Measurements from ENCODE around the gene SAMM50. TPM values are rescaled to one million over a fixed set of nuclear protein-coding genes. Genes with fewer than 3 reads are reported as not detected.

The SAMM50 gene
- total and polyA plus RNA-seq, 4 donors, result 39.3 to 70.1 (median 53.3) TPM

DNA sequence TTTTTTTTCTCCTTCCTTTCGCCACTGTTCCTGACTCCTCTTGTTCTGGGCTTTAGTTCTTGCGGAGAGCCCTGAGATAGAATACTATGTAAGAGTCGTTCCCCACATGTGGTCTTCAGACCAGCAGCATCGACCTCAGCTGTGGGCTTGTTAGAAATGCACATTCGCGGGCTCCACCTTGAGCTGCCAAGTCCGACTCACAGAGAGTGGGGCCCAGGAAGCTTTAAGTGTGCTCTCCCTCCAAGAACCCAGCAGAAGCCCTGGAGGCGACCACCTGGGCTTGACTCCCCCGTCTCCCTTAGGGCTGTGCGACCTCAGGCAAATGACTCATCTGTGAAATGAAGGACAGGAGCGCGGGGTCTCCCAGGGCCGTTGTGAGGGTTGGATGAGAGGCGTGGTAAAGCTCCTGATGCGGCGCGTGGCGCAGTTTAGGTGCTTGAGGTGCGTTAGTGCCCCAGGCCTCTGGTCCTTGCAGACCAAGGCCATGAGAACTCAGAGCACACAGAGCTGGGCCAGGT is 18.8 kb downstream of the SAMM50 start:
- Histone ChIP-seq H3K27ac (ENCODE audit: low read depth, low read length) (no peak overlapping the region), H3K9me3 (ENCODE audit: control insufficient read depth, insufficient read depth, low read length) (no peaks in the 10 kb centered on the region), H3K4me3 (ENCODE audit: low read depth, low read length) (no peak overlapping the region), H3K36me3 (ENCODE audit: control insufficient read depth, insufficient read depth, low read length) (peaks cover 77% of the 10 kb centered on the region), H3K27me3 (ENCODE audit: control insufficient read depth, insufficient read depth, low read length) (no peaks in the 10 kb centered on the region), H3K4me1 (ENCODE audit: control insufficient read depth, insufficient read depth, low read length) (no peaks in the 10 kb centered on the region)
- WGBS (ENCODE audit: insufficient coverage), result 89% methylated on average over 17 of the region's 19 CpGs
- DNase-seq (ENCODE audit: low read depth in 4 of 6, low spot score in 6 of 6), result no peak

DNA sequence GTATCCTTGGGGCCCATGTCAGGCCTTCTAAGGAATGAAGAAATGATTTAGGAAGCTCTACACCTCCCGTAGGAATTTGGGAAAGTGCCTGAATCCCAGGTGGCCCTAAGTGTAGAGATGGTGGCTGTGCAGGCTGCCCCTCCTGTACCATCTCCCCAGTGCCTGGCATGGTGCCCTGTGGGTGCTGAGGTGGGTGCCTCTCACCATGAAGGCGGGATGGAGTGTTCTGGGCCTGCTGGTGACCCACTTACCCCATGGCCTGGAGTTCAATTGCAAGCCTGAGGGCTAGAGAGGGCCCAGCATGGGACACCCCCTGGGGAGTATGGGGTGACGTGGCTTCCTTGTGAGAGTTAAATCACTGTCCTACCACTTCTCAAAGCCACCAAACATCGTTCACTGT is 19.8 kb downstream of the SAMM50 start:
- no peak overlapping the region for H3K27ac ChIP-seq (ENCODE audit: low read depth, low read length)
- no peaks in the 10 kb centered on the region for H3K9me3 ChIP-seq (ENCODE audit: control insufficient read depth, insufficient read depth, low read length)
- peaks cover 79% of the 10 kb centered on the region for H3K36me3 ChIP-seq (ENCODE audit: control insufficient read depth, insufficient read depth, low read length)
- 0% methylated on average over 1 of the region's 4 CpGs for WGBS (ENCODE audit: insufficient coverage)
- H3K27me3 ChIP-seq (ENCODE audit: control insufficient read depth, insufficient read depth, low read length), result no peaks in the 10 kb centered on the region
- H3K4me3 ChIP-seq (ENCODE audit: low read depth, low read length), result no peak overlapping the region
- DNase-seq (ENCODE audit: low read depth in 4 of 6, low spot score in 6 of 6), result no peak
- H3K4me1 ChIP-seq (ENCODE audit: control insufficient read depth, insufficient read depth, low read length), result no peaks in the 10 kb centered on the region

DNA sequence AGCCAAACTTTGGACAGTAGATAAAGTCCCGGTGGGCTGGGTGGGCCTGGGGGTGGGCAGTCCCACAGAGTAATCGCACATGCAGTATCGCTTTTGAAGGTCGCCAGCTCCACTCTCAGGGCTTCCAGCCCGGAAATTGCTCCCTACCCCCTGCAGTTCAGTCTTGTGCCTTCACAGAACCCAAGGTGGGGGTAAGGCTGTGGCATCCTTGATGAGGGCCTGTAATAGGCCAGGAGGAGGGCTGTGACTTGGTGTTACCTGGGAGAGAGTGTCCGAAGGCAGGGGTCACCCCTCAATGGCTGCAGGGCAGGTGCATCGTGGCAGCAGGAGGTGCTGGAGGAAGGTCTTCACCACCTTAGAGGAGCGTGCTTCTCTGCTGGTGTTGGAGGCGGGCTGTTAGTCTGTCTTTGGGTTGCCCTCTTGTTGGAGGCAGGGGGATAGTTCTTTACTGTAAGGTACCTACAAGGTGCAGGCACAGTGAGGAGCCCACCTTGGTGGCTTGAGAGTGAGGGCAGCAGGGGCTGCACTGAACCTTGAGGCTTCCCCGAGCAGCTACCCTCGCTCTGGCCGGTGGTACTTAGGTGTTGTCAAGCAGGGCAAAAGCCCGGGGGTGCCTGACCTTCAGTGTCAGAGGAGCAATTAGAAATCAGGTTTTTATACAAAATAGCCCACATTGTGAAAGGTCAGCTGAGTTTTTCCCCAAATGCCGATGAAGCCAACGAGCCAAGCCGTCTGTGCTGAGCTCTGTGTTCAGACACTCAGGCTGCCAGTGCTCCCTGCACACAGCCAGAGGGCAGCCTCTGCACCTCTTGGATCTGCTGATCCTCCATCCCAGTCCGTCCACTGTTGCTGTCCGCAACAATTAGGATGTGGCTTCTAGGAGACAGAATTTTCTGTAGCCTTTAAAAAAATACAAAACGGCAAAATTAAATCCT is 21.9 kb downstream of the SAMM50 start:
- H3K4me3 ChIP-seq (ENCODE audit: low read depth, low read length), result no peak overlapping the region
- no peak overlapping the region for H3K27ac ChIP-seq (ENCODE audit: low read depth, low read length)
- H3K27me3 ChIP-seq (ENCODE audit: control insufficient read depth, insufficient read depth, low read length), result no peaks in the 10 kb centered on the region
- H3K4me1 ChIP-seq (ENCODE audit: control insufficient read depth, insufficient read depth, low read length), result no peaks in the 10 kb centered on the region
- peaks cover 83% of the 10 kb centered on the region for H3K36me3 ChIP-seq (ENCODE audit: control insufficient read depth, insufficient read depth, low read length)
- no peaks in the 10 kb centered on the region for H3K9me3 ChIP-seq (ENCODE audit: control insufficient read depth, insufficient read depth, low read length)
- WGBS (ENCODE audit: insufficient coverage), result 92% methylated on average over 17 of the region's 19 CpGs
- no peak for DNase-seq (ENCODE audit: low read depth in 4 of 6, low spot score in 6 of 6)

DNA sequence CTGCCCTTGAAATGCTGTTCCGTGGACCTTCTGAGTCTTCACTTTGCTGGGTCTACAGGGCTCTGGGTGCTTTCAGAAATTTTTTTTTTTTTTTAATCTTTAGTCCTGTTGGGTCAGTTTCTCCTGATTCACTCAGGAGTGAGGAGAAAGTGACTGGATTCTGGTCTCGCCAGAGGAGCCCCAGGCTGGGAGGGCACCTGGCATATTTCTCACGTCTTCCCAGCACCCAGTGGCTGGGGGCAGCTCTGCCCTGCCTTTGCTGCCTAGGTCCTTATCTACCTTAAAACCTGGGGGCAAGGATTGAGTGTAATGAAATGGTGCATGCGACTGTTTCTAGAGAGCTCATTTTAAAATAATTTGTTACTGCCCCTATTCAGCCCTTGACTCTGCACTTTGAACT is 23.3 kb downstream of the SAMM50 start:
- no peaks in the 10 kb centered on the region for H3K27me3 ChIP-seq (ENCODE audit: control insufficient read depth, insufficient read depth, low read length)
- H3K4me1 ChIP-seq (ENCODE audit: control insufficient read depth, insufficient read depth, low read length), result no peaks in the 10 kb centered on the region
- no peaks in the 10 kb centered on the region for H3K9me3 ChIP-seq (ENCODE audit: control insufficient read depth, insufficient read depth, low read length)
- no peak for DNase-seq (ENCODE audit: low read depth in 4 of 6, low spot score in 6 of 6)
- no peak overlapping the region for H3K4me3 ChIP-seq (ENCODE audit: low read depth, low read length)
- WGBS (ENCODE audit: insufficient coverage), result 94% methylated on average over 3 of the region's 4 CpGs
- peaks cover 90% of the 10 kb centered on the region for H3K36me3 ChIP-seq (ENCODE audit: control insufficient read depth, insufficient read depth, low read length)
- H3K27ac ChIP-seq (ENCODE audit: low read depth, low read length), result no peak overlapping the region

DNA sequence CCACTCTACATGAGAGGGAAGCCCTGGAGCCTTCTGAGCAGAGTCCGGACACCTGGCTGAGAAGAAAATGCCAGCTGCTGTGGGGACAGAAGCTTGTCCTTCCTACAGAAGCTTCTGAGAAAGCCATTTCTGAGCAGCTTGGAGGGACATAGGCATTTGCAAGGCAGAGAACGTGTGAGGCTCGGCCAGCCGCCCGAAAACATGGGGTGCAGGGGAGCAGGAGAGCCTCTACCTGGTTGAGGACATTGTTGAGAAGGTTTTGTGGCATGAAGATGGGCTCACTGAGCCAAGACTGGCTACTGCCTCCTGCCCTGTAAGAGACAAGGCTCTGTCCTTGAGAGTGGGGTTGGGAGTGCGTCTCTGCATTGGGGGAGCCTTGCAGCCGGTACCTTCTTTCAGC is 25.3 kb downstream of the SAMM50 start:
- Histone ChIP-seq H3K27ac (ENCODE audit: low read depth, low read length) (no peak overlapping the region), H3K4me3 (ENCODE audit: low read depth, low read length) (no peak overlapping the region), H3K4me1 (ENCODE audit: control insufficient read depth, insufficient read depth, low read length) (no peaks in the 10 kb centered on the region), H3K27me3 (ENCODE audit: control insufficient read depth, insufficient read depth, low read length) (no peaks in the 10 kb centered on the region), H3K9me3 (ENCODE audit: control insufficient read depth, insufficient read depth, low read length) (no peaks in the 10 kb centered on the region), H3K36me3 (ENCODE audit: control insufficient read depth, insufficient read depth, low read length) (peaks cover 88% of the 10 kb centered on the region)
- 95% methylated on average over 7 of the region's 7 CpGs for WGBS (ENCODE audit: insufficient coverage)
- DNase-seq (ENCODE audit: low read depth in 4 of 6, low spot score in 6 of 6), result no peak

DNA sequence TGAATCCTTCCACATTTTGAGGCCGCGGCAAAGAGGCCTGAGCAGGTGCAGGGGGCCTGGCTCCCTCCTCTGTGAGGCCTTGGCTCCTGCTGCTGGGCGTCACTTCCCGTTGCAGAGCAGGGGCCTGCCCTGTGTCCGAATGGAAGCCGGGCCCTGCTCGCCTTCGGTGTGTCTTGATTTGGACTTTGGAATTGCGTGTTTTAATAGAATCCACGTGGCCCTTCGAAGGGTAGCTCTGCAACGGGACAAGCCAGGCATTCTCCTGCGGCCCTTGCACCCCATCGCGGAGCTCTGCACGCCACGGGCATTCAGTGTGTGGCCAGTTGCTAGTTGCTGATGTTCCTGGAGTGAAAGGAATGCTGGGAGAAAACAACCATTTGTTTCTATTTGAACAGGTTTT is 25.8 kb downstream of the SAMM50 start:
- H3K27me3 ChIP-seq (ENCODE audit: control insufficient read depth, insufficient read depth, low read length), result no peaks in the 10 kb centered on the region
- H3K4me3 ChIP-seq (ENCODE audit: low read depth, low read length), result no peak overlapping the region
- WGBS (ENCODE audit: insufficient coverage), result 94% methylated on average over 13 of the region's 17 CpGs
- no peak overlapping the region for H3K27ac ChIP-seq (ENCODE audit: low read depth, low read length)
- H3K9me3 ChIP-seq (ENCODE audit: control insufficient read depth, insufficient read depth, low read length), result no peaks in the 10 kb centered on the region
- peaks cover 86% of the 10 kb centered on the region for H3K36me3 ChIP-seq (ENCODE audit: control insufficient read depth, insufficient read depth, low read length)
- H3K4me1 ChIP-seq (ENCODE audit: control insufficient read depth, insufficient read depth, low read length), result no peaks in the 10 kb centered on the region
- no peak for DNase-seq (ENCODE audit: low read depth in 4 of 6, low spot score in 6 of 6)

DNA sequence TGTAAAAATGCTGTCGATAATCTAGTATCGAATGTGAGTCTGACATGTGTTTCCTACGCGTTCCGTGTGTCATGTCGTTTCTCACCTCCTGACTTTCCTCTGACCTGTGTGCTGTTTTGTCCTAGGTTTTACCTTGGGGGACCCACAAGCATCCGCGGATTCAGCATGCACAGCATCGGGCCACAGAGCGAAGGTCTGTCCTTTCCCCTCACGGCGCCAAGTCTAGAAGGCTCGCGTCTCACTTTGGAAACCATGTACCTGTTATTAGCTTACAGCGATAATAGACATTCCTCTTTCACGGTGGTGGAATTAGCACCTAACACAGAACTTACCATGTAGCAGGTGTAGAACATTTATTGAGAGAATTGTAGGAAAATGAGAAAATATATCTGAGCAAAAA is 28.6 kb downstream of the SAMM50 start:
- WGBS (ENCODE audit: insufficient coverage), result 98% methylated on average over 15 of the region's 16 CpGs
- Histone ChIP-seq H3K9me3 (ENCODE audit: control insufficient read depth, insufficient read depth, low read length) (no peaks in the 10 kb centered on the region), H3K36me3 (ENCODE audit: control insufficient read depth, insufficient read depth, low read length) (peaks cover 65% of the 10 kb centered on the region), H3K4me1 (ENCODE audit: control insufficient read depth, insufficient read depth, low read length) (no peaks in the 10 kb centered on the region), H3K4me3 (ENCODE audit: low read depth, low read length) (no peak overlapping the region), H3K27ac (ENCODE audit: low read depth, low read length) (no peak overlapping the region), H3K27me3 (ENCODE audit: control insufficient read depth, insufficient read depth, low read length) (no peaks in the 10 kb centered on the region)
- DNase-seq (ENCODE audit: low read depth in 4 of 6, low spot score in 6 of 6), result no peak

DNA sequence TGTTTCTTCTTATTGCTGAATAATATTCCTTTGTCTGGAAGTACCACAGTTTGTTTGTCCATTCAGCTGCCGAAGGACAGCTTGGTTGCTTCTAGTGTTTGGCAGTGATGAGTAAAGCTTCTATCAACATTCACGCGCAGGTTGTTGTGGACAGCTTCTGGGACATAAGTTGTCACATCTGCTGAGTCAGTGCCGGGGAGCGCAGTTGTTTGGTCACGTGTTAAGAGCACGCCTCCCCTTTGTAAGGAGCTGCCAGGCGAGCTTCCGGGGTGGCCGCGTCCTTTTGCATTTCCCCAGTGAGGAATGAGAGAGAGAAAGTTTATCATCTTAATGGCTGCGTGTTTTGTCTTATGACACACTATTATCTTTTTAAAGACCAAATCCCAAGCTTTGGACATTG is 30.3 kb downstream of the SAMM50 start:
- Histone ChIP-seq H3K4me3 (ENCODE audit: low read depth, low read length) (no peak overlapping the region), H3K27me3 (ENCODE audit: control insufficient read depth, insufficient read depth, low read length) (no peaks in the 10 kb centered on the region), H3K4me1 (ENCODE audit: control insufficient read depth, insufficient read depth, low read length) (no peaks in the 10 kb centered on the region), H3K9me3 (ENCODE audit: control insufficient read depth, insufficient read depth, low read length) (no peaks in the 10 kb centered on the region), H3K36me3 (ENCODE audit: control insufficient read depth, insufficient read depth, low read length) (peaks cover 64% of the 10 kb centered on the region), H3K27ac (ENCODE audit: low read depth, low read length) (no peak overlapping the region)
- DNase-seq (ENCODE audit: low read depth in 4 of 6, low spot score in 6 of 6), result no peak
- WGBS (ENCODE audit: insufficient coverage), result 72% methylated on average over 4 of the region's 12 CpGs

DNA sequence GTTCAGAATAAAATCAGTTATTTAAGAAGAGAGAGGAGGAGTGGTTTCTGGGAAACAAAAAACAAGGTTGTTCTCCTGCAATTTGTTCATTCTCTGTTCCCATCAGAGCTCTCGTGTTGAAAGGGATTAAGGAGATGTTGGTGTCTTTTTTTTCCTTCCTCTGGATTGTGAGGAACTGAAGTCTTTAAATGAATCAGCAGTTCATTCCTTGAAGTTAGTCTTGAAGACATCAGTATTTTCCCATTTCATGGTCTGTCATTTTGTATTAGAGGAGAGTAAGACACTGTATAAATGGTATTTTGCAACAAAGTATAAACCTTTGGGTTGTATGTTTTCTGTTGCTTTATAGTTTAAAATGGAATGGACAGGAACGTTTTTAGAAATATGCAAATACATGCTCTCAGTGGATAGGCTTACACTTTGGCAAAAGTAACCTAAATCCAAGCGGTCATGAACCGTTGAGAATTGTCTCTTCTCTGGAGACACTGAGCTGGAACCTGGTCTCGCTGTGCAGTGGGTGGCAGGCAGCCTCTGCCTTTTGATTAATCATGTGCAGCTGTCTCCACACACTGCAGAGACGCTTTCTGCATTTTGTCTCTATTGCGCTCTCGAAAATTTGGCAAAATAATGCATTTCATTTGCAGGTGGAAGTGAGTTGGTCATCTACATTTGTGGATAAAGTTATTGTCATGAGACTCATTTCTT is 33.0 kb downstream of the SAMM50 start:
- Histone ChIP-seq H3K36me3 (ENCODE audit: control insufficient read depth, insufficient read depth, low read length) (peaks cover 65% of the 10 kb centered on the region), H3K4me1 (ENCODE audit: control insufficient read depth, insufficient read depth, low read length) (peaks cover 10% of the 10 kb centered on the region), H3K4me3 (ENCODE audit: low read depth, low read length) (no peak overlapping the region), H3K9me3 (ENCODE audit: control insufficient read depth, insufficient read depth, low read length) (no peaks in the 10 kb centered on the region), H3K27ac (ENCODE audit: low read depth, low read length) (no peak overlapping the region), H3K27me3 (ENCODE audit: control insufficient read depth, insufficient read depth, low read length) (no peaks in the 10 kb centered on the region)
- DNase-seq (ENCODE audit: low read depth in 4 of 6, low spot score in 6 of 6), result no peak
- WGBS (ENCODE audit: insufficient coverage), result 60% methylated on average over 7 of the region's 8 CpGs
